Vagina (tissue), 2 donors: Measurements from ENCODE around the gene HIC2. TPM values are rescaled to one million over a fixed set of nuclear protein-coding genes. Genes with fewer than 3 reads are reported as not detected.
"Not testable (repeated sequence)": the region's sequence is repeated elsewhere in the genome, so short reads cannot be mapped to it uniquely, and the experiment has no call there.

Experiments
- DNase-seq, 2 donors: peaks; one replicate each; pipeline ENCODE4 v3.0.0-alpha.2; 2017; ENCODE audit errors: extremely low spot score in 2 of 2
- H3K27ac ChIP-seq: fragments of 200-600 bp; sonication (generic); one replicate; pipeline ENCODE4 v1.5.1; 2019
- H3K27me3 ChIP-seq: fragments of 200-600 bp; sonication (generic); one replicate; pipeline ENCODE4 v1.5.1; 2019
- H3K36me3 ChIP-seq, 2 donors: fragments of 200-600 bp; sonication (generic); one replicate each; pipeline ENCODE4 v1.5.1; 2017 to 2019
- H3K4me1 ChIP-seq: fragments of 200-600 bp; sonication (generic); one replicate; pipeline ENCODE4 v1.5.1; 2019
- H3K4me3 ChIP-seq, 2 donors: fragments of 200-600 bp; sonication (generic); 1 replicate in 1 of 2; 2 replicates in 1 of 2; pipeline ENCODE4 v1.5.1; 2016 to 2019
- H3K9me3 ChIP-seq: fragments of 200-600 bp; sonication (generic); one replicate; pipeline ENCODE4 v1.5.1; 2019
- POLR2A ChIP-seq, 2 donors: fragments of 450-650 bp; IDR thresholded peaks; one replicate each; pipeline ENCODE4 v1.6.1; 2017; ENCODE audit warnings: antibody characterized with exemption in 2 of 2, mild to moderate bottlenecking in 2 of 2, moderate library complexity in 2 of 2
- POLR2AphosphoS5 ChIP-seq, 2 donors: sonication (generic); formaldehyde crosslinking; IDR thresholded peaks; one replicate each; pipeline ENCODE4 v1.9.0; 2017; ENCODE audit warnings: antibody characterized with exemption in 2 of 2, mild to moderate bottlenecking in 2 of 2, low read depth in 1 of 2; ENCODE audit not compliant: insufficient read depth in 1 of 2
- intact Hi-C: fragments of 100-400 bp; cut with DNase I; formaldehyde crosslinking; loops from one replicate; pipeline ENCODE4 v1.15.1; 2023
- total RNA-seq: library from RNA; depleted of rRNA; stranded (reverse); fragments of >200 nt; gene quantifications from one replicate; pipeline ENCODE4 v1.2.3, GENCODE V29; 2016
- TF ChIP-seq, protein P1 (sequence below), 3 experiments: fragments of 450-650 bp in 2 of 3; fragments of 200-600 bp in 1 of 3; sonication (generic) in 1 of 3; IDR thresholded peaks; one replicate each; pipeline ENCODE4 v1.5.1; 2017 to 2019; ENCODE audit warnings: antibody characterized with exemption in 3 of 3, mild to moderate bottlenecking in 2 of 3, moderate library complexity in 2 of 3

HIC2 gene
- total RNA-seq, 1 donor from 2014 or later = 3.9 TPM

DNA sequence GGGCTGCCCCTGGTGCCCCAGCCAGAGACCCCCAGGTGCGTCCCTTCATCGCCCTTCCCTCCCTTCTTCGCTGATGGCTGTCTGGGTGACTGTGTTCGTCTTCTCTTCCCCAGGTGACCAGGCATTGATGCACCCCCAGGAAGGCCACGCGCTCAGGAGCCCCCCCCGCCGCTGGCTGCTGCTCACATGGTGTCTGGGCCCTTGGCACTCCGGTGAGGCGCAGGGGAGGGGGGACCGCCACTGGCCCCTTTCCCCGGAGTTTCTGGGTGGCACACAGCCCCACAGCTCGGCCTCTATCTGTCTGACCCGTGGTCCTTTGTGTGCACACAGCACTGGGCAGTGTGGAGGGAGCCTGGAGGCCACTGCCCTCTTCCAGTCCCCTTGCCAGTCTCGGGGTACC, 25.5 kb downstream of the HIC2 start:
- H3K4me1 ChIP-seq, H3K27ac ChIP-seq, DNase-seq, H3K4me3 ChIP-seq, H3K27me3 ChIP-seq, H3K9me3 ChIP-seq, intact Hi-C loops: not testable (repeated sequence)
- H3K36me3 ChIP-seq = peaks cover 0 to 33% of the 10 kb centered on the region in 2 donors

DNA sequence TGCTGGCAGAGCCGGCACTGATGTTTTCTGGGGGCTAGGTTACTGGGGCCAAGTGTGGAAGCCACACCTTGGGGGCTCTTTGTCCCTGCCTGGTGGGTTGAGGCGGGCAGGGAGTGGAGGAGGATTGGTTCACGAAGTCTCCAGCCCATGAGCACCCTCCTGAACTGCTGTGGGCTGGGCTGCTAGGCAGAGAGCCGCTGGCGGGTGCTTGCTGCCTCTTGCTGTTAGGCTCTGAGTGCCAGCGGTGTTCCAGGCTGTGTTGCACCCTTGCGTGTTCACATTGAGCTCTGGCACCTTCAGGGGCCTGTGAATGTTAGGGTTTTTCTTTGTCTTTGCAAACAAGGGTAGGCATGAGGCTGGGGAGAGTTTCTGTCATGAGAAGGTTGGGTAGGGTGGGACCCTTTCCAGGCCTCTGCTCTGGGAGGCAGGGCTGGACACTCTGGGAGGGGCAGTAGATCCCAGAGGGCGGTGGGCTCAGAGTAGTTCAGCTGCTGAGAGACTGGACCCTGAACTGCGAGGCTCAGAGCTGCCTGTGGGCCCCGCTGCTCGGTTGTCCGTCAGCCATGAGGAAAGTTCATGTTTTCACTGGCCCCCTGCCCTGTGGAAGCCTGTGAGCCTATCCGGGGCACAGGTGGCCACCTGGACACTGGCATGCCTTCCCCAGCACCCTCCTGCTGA, 26.0 kb downstream of the HIC2 start:
- Histone ChIP-seq H3K4me3 (no peak overlapping the region), H3K4me1 (no peaks in the 10 kb centered on the region), H3K27ac (no peak overlapping the region), H3K27me3 (no peaks in the 10 kb centered on the region), H3K36me3 (peaks cover 0 to 33% of the 10 kb centered on the region in 2 donors), H3K9me3 (no peaks in the 10 kb centered on the region)
- intact Hi-C loops = no loop called here
- TF ChIP-seq POLR2AphosphoS5 (IDR thresholded peaks at IDR 0.05; ENCODE audit: insufficient read depth in 1 of 2, low read depth in 1 of 2) (no peak), POLR2A (IDR thresholded peaks at IDR 0.05) (no peak)
- TF ChIP-seq, protein P1, sequence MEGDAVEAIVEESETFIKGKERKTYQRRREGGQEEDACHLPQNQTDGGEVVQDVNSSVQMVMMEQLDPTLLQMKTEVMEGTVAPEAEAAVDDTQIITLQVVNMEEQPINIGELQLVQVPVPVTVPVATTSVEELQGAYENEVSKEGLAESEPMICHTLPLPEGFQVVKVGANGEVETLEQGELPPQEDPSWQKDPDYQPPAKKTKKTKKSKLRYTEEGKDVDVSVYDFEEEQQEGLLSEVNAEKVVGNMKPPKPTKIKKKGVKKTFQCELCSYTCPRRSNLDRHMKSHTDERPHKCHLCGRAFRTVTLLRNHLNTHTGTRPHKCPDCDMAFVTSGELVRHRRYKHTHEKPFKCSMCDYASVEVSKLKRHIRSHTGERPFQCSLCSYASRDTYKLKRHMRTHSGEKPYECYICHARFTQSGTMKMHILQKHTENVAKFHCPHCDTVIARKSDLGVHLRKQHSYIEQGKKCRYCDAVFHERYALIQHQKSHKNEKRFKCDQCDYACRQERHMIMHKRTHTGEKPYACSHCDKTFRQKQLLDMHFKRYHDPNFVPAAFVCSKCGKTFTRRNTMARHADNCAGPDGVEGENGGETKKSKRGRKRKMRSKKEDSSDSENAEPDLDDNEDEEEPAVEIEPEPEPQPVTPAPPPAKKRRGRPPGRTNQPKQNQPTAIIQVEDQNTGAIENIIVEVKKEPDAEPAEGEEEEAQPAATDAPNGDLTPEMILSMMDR (IDR thresholded peaks at IDR 0.05) = no peak
- DNase-seq = no peak

DNA sequence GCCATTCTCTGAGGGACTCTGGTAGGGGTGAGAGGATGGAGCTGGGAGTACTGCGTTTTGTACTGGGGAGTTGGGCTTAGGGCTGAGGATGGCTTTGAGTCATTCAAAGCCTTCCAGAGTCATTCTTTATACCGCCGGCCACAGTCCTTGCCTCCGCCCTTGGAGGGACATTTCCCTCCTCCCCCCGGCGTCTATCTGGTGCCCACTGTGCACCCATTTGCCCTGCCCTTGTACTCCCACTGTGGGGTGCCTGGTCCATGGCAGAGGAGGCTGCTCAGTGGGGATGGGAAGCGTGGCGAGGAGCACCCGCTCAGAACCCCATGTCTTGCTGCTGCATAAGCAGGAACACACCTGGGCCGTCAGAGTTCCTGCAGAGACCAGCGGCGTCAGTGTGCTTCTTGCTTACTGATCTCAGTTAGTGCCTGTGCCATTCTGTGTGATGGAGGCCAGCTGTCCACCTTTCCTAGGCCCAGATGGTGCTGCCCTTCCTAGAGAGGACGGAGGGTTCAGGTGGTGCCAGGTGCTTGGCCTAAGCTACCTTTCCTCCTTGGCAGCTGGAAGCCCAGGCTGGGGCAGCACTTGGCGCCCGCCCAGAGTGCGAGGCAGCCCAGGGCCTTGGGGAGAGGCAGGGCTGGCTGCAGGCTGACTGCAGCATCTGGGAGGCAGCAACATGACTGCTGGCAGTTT, 26.7 kb downstream of the HIC2 start:
- Histone ChIP-seq H3K4me3 (no peak overlapping the region), H3K27me3 (no peaks in the 10 kb centered on the region), H3K27ac (no peak overlapping the region), H3K36me3 (peaks cover 0 to 33% of the 10 kb centered on the region in 2 donors), H3K4me1 (no peaks in the 10 kb centered on the region), H3K9me3 (no peaks in the 10 kb centered on the region)
- intact Hi-C loops = no loop called here
- DNase-seq = no peak
- no peak for TF ChIP-seq POLR2AphosphoS5 (IDR thresholded peaks at IDR 0.05; ENCODE audit: insufficient read depth in 1 of 2, low read depth in 1 of 2)
- TF ChIP-seq, protein P1 (IDR thresholded peaks at IDR 0.05) = no peak
- TF ChIP-seq POLR2A (IDR thresholded peaks at IDR 0.05) = no peak

DNA sequence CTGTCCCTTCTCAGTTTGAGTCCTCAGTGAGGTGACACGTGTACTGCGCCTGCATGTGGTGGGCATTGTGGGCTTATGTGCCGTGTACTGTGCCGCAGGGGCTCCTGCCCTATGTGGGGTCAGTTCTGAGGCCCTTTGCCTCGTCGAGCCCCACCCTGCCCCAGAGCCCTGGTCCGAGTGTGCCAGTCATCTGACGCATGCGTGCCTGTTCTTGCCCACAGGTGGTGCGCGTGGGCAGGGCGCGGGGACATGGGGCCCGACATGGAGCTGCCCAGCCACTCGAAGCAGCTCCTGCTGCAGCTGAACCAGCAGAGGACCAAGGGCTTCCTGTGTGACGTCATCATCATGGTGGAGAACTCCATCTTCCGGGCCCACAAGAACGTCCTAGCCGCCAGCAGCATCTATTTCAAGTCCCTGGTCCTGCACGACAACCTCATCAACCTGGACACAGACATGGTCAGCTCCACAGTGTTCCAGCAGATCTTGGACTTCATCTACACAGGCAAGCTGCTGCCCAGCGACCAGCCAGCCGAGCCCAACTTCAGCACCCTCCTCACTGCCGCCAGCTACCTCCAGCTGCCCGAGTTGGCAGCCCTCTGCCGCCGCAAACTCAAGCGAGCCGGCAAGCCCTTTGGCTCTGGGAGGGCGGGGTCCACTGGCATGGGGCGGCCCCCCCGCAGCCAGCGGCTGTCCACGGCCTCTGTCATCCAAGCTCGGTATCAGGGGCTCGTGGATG, 27.7 kb downstream of the HIC2 start:
- H3K4me1 ChIP-seq = no peaks in the 10 kb centered on the region
- TF ChIP-seq, protein P1 (IDR thresholded peaks at IDR 0.05) = no peak
- TF ChIP-seq POLR2AphosphoS5 (IDR thresholded peaks at IDR 0.05; ENCODE audit: insufficient read depth in 1 of 2, low read depth in 1 of 2) (no peak), POLR2A (IDR thresholded peaks at IDR 0.05) (no peak)
- H3K27me3 ChIP-seq = no peaks in the 10 kb centered on the region
- peaks cover 0 to 33% of the 10 kb centered on the region in 2 donors for H3K36me3 ChIP-seq
- H3K9me3 ChIP-seq = no peaks in the 10 kb centered on the region
- DNase-seq = no peak
- intact Hi-C loops = no loop called here
- H3K4me3 ChIP-seq = no peak overlapping the region
- H3K27ac ChIP-seq = no peak overlapping the region

DNA sequence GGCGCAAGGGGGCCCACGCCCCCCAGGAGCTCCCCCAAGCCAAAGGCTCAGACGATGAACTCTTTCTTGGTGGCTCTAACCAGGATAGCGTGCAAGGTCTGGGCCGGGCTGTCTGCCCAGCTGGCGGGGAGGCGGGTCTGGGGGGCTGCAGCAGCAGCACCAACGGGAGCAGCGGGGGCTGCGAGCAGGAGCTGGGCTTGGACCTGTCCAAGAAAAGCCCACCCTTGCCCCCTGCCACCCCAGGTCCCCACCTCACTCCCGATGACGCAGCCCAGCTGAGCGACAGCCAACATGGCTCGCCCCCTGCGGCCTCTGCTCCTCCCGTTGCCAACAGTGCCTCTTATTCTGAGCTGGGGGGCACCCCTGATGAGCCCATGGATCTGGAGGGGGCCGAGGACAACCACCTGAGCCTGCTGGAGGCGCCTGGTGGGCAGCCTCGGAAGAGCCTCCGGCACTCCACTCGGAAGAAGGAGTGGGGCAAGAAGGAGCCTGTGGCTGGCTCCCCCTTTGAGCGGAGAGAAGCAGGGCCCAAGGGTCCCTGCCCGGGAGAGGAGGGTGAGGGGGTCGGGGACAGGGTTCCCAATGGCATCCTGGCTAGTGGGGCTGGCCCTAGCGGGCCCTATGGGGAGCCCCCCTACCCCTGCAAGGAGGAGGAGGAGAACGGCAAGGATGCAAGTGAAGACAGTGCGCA, 28.4 kb downstream of the HIC2 start:
- H3K9me3 ChIP-seq = no peaks in the 10 kb centered on the region
- no peak for DNase-seq
- no peaks in the 10 kb centered on the region for H3K27me3 ChIP-seq
- intact Hi-C loops = no loop called here
- peaks cover 0 to 33% of the 10 kb centered on the region in 2 donors for H3K36me3 ChIP-seq
- H3K4me3 ChIP-seq = no peak overlapping the region
- no peak overlapping the region for H3K27ac ChIP-seq
- no peaks in the 10 kb centered on the region for H3K4me1 ChIP-seq
- no peak for TF ChIP-seq POLR2AphosphoS5 (IDR thresholded peaks at IDR 0.05; ENCODE audit: insufficient read depth in 1 of 2, low read depth in 1 of 2)
